Esophagus (tissue), 2 donors: Measurements from ENCODE around the gene GABRP. TPM values are rescaled to one million over a fixed set of nuclear protein-coding genes. Genes with fewer than 3 reads are reported as not detected.

ENCODE experiments used
- H3K27ac ChIP-seq, 2 donors: one replicate each; pipeline ENCODE4 v1.5.1; 2013; ENCODE audit warnings: low read depth in 2 of 2, mild to moderate bottlenecking in 2 of 2, inconsistent platforms in 1 of 2, low read length in 1 of 2, moderate library complexity in 1 of 2
- H3K27me3 ChIP-seq, 2 donors: one replicate each; pipeline ENCODE4 v1.6.1; 2013; ENCODE audit warnings: low read length in 2 of 2, control low read depth in 1 of 2, mild to moderate bottlenecking in 1 of 2; ENCODE audit not compliant: insufficient read depth in 2 of 2, control insufficient read depth in 1 of 2
- H3K36me3 ChIP-seq, 2 donors: one replicate each; pipeline ENCODE4 v1.6.1; 2013; ENCODE audit warnings: low read length in 1 of 2; ENCODE audit not compliant: control insufficient read depth in 2 of 2, insufficient read depth in 2 of 2
- H3K4me1 ChIP-seq, 2 donors: one replicate each; pipeline ENCODE4 v1.6.1; 2013; ENCODE audit warnings: low read length in 1 of 2; ENCODE audit not compliant: control insufficient read depth in 2 of 2, insufficient read depth in 2 of 2
- H3K4me3 ChIP-seq, 2 donors: one replicate each; pipeline ENCODE4 v1.5.1; 2013; ENCODE audit warnings: low read length in 2 of 2, mild to moderate bottlenecking in 2 of 2, low read depth in 1 of 2, moderate library complexity in 1 of 2
- H3K9me3 ChIP-seq, 2 donors: one replicate each; pipeline ENCODE4 v1.6.1; 2013; ENCODE audit warnings: mild to moderate bottlenecking in 2 of 2, low read depth in 1 of 2, low read length in 1 of 2, moderate library complexity in 1 of 2; ENCODE audit not compliant: control insufficient read depth in 2 of 2, insufficient read depth in 1 of 2
- WGBS, 2 donors: extraction: QIAGEN DNeasy Blood & Tissue Kit; methylation state at CpG; one replicate each; pipeline ENCODE4 v1.1.7; 2013; 5-methylcytosine and 5-hydroxymethylcytosine counted together
- polyA plus RNA-seq, 2 donors: library from polyadenylated mRNA; stranded (reverse); fragments of 200-250 nt; gene quantifications; one replicate each; pipeline ENCODE4 v1.2.3, GENCODE V29; 2013
- donor health status: healthy with polysubstance abuse.
- donor health status: Bipolar disorder and iron deficiency.

GABRP gene
- 10 to 100 TPM; 21.9 to 55.7 TPM for polyA plus RNA-seq

- H3K27me3 ChIP-seq: no peaks in the 10 kb centered on the region
- peaks cover 4 to 5% of the 10 kb centered on the region in 2 donors for H3K4me1 ChIP-seq
- no peaks in the 10 kb centered on the region for H3K9me3 ChIP-seq
- H3K36me3 ChIP-seq: no peaks in the 10 kb centered on the region
- 87 to 90% methylated on average over 14 of the region's 14 CpGs for WGBS, 2 donors
- H3K27ac ChIP-seq: peak within 1 kb of the TSS in 1 of 2 donors; percentile 45
- H3K4me3 ChIP-seq: peak within 1 kb of the TSS; percentile 34 to 36
Observed at GRCh38 chr5:170783498-170784247, at the start of gene GABRP. Gene GABRP (plus strand): TSS chr5:170783725. CDS start chr5:170788616, 4,891 bp downstream.

DNA sequence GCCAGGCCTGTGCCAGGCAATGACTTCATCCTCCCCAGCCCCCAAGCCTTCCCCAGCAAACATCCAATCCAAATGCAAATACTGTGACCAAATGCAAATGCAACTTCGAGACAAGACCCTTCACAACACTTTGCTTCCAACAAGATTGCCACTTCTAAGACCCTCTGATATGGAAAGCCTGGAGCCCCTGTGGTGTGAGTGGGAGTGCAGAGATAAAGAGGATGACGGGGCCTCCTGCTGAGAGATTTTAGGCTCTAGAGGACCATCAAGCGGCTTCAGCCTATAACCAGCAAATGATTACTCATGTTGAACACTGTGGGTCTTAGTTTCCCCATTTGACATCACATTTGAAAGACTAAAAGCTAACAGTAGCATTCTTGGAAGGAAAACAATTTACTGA, 46.6 kb upstream of the GABRP start:
- no peaks in the 10 kb centered on the region for H3K9me3 ChIP-seq
- no peaks in the 10 kb centered on the region for H3K4me1 ChIP-seq
- no peak overlapping the region for H3K4me3 ChIP-seq
- H3K36me3 ChIP-seq: no peaks in the 10 kb centered on the region
- no peaks in the 10 kb centered on the region for H3K27me3 ChIP-seq
- 54% methylated on average over 3 of the region's 3 CpGs for WGBS, 2 donors
- no peak overlapping the region for H3K27ac ChIP-seq

DNA sequence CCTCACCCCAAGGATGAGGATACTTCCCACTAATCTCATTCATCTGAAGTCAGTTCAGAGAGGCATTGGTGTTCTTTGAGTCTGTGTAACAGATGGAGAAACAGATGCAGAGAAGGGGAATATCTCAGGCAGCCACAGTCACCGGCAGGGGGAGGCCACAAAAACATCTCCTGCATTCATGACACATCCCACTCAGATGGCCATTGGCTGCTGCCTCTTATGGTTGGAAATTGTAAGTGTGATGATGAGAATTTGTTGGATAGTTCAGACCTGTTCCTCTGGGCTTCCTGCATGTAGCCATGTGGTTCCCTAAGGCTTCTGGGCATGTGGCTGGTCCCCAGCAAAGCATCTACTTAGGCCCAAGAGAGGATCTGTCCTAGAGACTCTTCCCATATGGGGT, 45.9 kb upstream of the GABRP start:
- no peak overlapping the region for H3K4me3 ChIP-seq
- no peaks in the 10 kb centered on the region for H3K4me1 ChIP-seq
- WGBS, 2 donors: 71 to 81% methylated on average over 1 of the region's 1 CpG
- no peaks in the 10 kb centered on the region for H3K36me3 ChIP-seq
- no peaks in the 10 kb centered on the region for H3K27me3 ChIP-seq
- H3K27ac ChIP-seq: no peak overlapping the region
- no peaks in the 10 kb centered on the region for H3K9me3 ChIP-seq

GRCh38 chr5:170738840-170739239, 44.7 kb upstream of the GABRP start:
- 47 to 63% methylated on average over 3 of the region's 3 CpGs for WGBS, 2 donors
- H3K4me3 ChIP-seq: no peak overlapping the region
- no peak overlapping the region for H3K27ac ChIP-seq
- H3K4me1 ChIP-seq: no peaks in the 10 kb centered on the region
- no peaks in the 10 kb centered on the region for H3K27me3 ChIP-seq
- no peaks in the 10 kb centered on the region for H3K9me3 ChIP-seq
- no peaks in the 10 kb centered on the region for H3K36me3 ChIP-seq

- Histone ChIP-seq H3K4me1 (peaks cover 0 to 5% of the 10 kb centered on the region in 2 donors), H3K9me3 (no peaks in the 10 kb centered on the region), H3K27me3 (no peaks in the 10 kb centered on the region), H3K36me3 (no peaks in the 10 kb centered on the region), H3K4me3 (no peak overlapping the region), H3K27ac (no peak overlapping the region)
- WGBS, 2 donors: 90 to 93% methylated on average over 4 of the region's 4 CpGs
Observed at GRCh38 chr5:170739446-170739845, 44.1 kb upstream of the GABRP start.

DNA sequence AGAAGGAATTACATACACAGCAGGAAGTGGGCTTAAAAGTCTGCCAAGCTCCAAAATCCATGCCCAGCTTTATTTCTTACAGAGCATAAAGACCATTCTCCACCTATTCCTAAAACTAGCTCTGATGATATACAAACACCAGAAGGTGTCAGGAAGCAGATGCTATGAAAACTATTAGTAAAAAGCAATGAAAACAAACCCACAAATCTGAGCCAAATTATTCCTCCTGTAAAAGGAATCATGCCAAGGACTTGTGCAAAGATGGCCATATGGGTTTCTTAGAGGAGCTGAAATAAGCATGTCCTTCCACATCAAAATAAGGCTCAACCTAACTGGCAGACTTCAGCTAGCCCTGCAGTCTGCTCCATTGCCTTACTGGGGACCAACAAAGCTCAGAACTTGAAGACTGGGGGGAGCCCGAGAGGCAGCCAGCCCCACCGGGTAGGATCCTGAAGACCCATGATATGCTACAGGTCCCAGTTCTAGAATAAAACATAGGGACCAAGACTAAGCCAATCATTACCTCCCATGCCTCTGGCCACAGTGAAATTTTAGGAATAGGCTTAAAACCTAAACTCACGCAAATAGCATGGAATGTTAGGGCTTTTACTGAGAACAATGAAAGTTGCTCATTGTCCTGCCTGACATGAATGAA, 42.8 kb upstream of the GABRP start:
- 83 to 90% methylated on average over 3 of the region's 3 CpGs for WGBS, 2 donors
- no peaks in the 10 kb centered on the region for H3K36me3 ChIP-seq
- no peaks in the 10 kb centered on the region for H3K27me3 ChIP-seq
- H3K27ac ChIP-seq: no peak overlapping the region
- peaks cover 0 to 9% of the 10 kb centered on the region in 2 donors for H3K4me1 ChIP-seq
- H3K4me3 ChIP-seq: no peak overlapping the region
- no peaks in the 10 kb centered on the region for H3K9me3 ChIP-seq

- 72 to 80% methylated on average over 8 of the region's 8 CpGs for WGBS, 2 donors
Observed at GRCh38 chr5:170741801-170742200, 41.7 kb upstream of the GABRP start.

GRCh38 chr5:170743876-170744212, 39.7 kb upstream of the GABRP start:
- Histone ChIP-seq H3K27me3 (no peaks in the 10 kb centered on the region), H3K4me3 (no peak overlapping the region), H3K4me1 (peaks cover 0 to 11% of the 10 kb centered on the region in 2 donors), H3K9me3 (no peaks in the 10 kb centered on the region), H3K27ac (no peak overlapping the region), H3K36me3 (no peaks in the 10 kb centered on the region)
- WGBS, 2 donors: 14 to 16% methylated on average over 12 of the region's 12 CpGs

More at GRCh38 chr5:170741801-170742200, 41.7 kb upstream of the GABRP start:
- Histone ChIP-seq H3K36me3 (no peaks in the 10 kb centered on the region), H3K27ac (no peak overlapping the region), H3K27me3 (no peaks in the 10 kb centered on the region), H3K9me3 (no peaks in the 10 kb centered on the region), H3K4me3 (no peak overlapping the region), H3K4me1 (peaks cover 0 to 9% of the 10 kb centered on the region in 2 donors)

- H3K27me3 ChIP-seq: no peaks in the 10 kb centered on the region
Observed at GRCh38 chr5:170745481-170746071, 37.9 kb upstream of the GABRP start.

More at GRCh38 chr5:170745481-170746071, 37.9 kb upstream of the GABRP start:
- Histone ChIP-seq H3K36me3 (no peaks in the 10 kb centered on the region), H3K4me3 (no peak overlapping the region), H3K4me1 (peaks cover 0 to 13% of the 10 kb centered on the region in 2 donors), H3K9me3 (no peaks in the 10 kb centered on the region), H3K27ac (peak overlapping the region in 1 of 2 donors; percentile 22)
- WGBS, 2 donors: 17 to 25% methylated on average over 12 of the region's 12 CpGs
